C4-2B (cell line): ENCODE measurements around the gene CFAP74.

Experiments
- CTCF ChIP-seq: fragments of 450-650 bp; conservative IDR thresholded peaks from 2 replicates; pipeline ENCODE4 v1.5.1; 2017; ENCODE audit warnings: mild to moderate bottlenecking
- ZFX ChIP-seq: fragments of 450-650 bp; IDR thresholded peaks from 2 replicates; pipeline ENCODE4 v1.6.1; 2017

DNA sequence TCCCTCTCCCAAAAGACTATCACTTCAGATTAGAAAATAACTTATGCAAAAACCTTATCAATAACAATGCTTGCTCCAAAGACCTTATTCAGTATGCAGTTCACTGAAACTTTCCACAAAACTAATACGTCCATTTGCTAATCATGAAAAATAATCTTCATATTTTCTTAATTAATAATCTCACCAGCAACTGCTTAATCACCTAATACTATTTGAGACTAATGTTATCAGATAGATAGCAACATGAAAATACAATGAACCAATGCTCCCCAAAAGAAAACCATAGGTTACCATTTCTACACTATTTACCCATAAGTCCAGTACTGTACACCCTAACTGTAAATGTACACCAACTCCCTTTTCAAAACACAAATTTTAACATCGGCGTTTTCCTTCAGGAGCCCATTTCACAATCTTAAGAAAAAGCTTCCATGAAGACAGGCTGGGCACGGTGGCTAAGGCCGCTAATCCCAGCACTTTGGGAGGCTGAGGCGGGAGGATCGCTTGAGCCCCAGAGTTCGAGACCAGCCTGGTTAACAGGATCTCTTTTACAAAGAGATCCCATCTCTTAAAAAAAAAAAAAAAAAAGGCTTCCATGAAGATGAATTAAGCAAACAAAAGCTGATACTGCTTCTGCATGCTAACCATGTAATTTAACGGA is 114.4 kb downstream of the CFAP74 start:
- TF ChIP-seq CTCF (no peak), ZFX (no peak)
